Hepatocyte (in vitro differentiated cells): ENCODE data around the gene EHD1. TPM values are rescaled to one million over a fixed set of nuclear protein-coding genes. Genes with fewer than 3 reads are reported as not detected.
A peak's percentile ranks its signal among the peaks of the same experiment; 100 is the strongest.

ENCODE experiments used
- DNase-seq: peaks from one replicate; pipeline ENCODE4 v3.0.0-alpha.2; 2016; ENCODE audit warnings: low spot score
- H2AFZ ChIP-seq: fragments of 200-600 bp; sonication (generic); 2 replicates; pipeline ENCODE4 v1.6.0; 2016; ENCODE audit warnings: antibody characterized with exemption, mild to moderate bottlenecking
- H3K27ac ChIP-seq: fragments of 200-600 bp; sonication (generic); 2 replicates; pipeline ENCODE4 v1.5.1; 2016; ENCODE audit warnings: mild to moderate bottlenecking
- H3K27me3 ChIP-seq: fragments of 200-600 bp; sonication (generic); 2 replicates; pipeline ENCODE4 v1.6.1; 2016
- H3K36me3 ChIP-seq: fragments of 200-600 bp; sonication (generic); replicated peaks from 2 replicates; pipeline ENCODE4 v1.5.1; 2016; ENCODE audit warnings: low read depth; ENCODE audit not compliant: insufficient read depth
- H3K4me1 ChIP-seq: fragments of 200-600 bp; sonication (generic); 2 replicates; pipeline ENCODE4 v1.5.1; 2016; ENCODE audit warnings: mild to moderate bottlenecking, moderate library complexity; ENCODE audit not compliant: insufficient read depth
- H3K4me2 ChIP-seq: fragments of 200-600 bp; sonication (generic); 2 replicates; pipeline ENCODE4 v1.6.0; 2016
- H3K4me3 ChIP-seq: fragments of 200-600 bp; sonication (generic); 2 replicates; pipeline ENCODE4 v1.5.1; 2016; ENCODE audit warnings: mild to moderate bottlenecking
- H3K79me2 ChIP-seq: fragments of 200-600 bp; sonication (generic); 2 replicates; pipeline ENCODE4 v1.6.0; 2017; ENCODE audit warnings: mild to moderate bottlenecking
- H3K9me2 ChIP-seq: fragments of 200-600 bp; sonication (generic); replicated peaks from 2 replicates; pipeline ENCODE4 v1.6.0; 2017; ENCODE audit warnings: mild to moderate bottlenecking; ENCODE audit not compliant: insufficient read depth
- H3K9me3 ChIP-seq: fragments of 200-600 bp; sonication (generic); 2 replicates; pipeline ENCODE4 v1.5.1; 2016; ENCODE audit warnings: low read depth, mild to moderate bottlenecking
- H4K20me1 ChIP-seq: fragments of 200-600 bp; sonication (generic); 2 replicates; pipeline ENCODE4 v1.6.0; 2016; ENCODE audit warnings: mild to moderate bottlenecking; ENCODE audit not compliant: insufficient read depth, poor library complexity, severe bottlenecking
- CTCF ChIP-seq: fragments of 200-600 bp; sonication (generic); IDR thresholded peaks from 2 replicates; pipeline ENCODE4 v1.5.1; 2016; ENCODE audit warnings: antibody characterized with exemption, mild to moderate bottlenecking; ENCODE audit not compliant: poor library complexity
- EZH2 ChIP-seq: fragments of 200-600 bp; sonication (generic); IDR thresholded peaks from 2 replicates; pipeline ENCODE4 v1.6.1; 2016; ENCODE audit warnings: antibody characterized with exemption, mild to moderate bottlenecking, borderline replicate concordance
- EZH2phosphoT487 ChIP-seq: fragments of 200-600 bp; sonication (generic); IDR thresholded peaks from one replicate; pipeline ENCODE4 v1.6.1; 2018; ENCODE audit warnings: antibody characterized with exemption, mild to moderate bottlenecking, low read depth, moderate library complexity; ENCODE audit not compliant: unreplicated experiment, severe bottlenecking
- WGBS: methylation state at CpG from one replicate; pipeline ENCODE4 v1.1.6; 2016; ENCODE audit warnings: low lambda C conversion rate; ENCODE audit errors: missing lambda C conversion rate; 5-methylcytosine and 5-hydroxymethylcytosine counted together
- polyA plus RNA-seq: library from polyadenylated mRNA; unstranded; fragments of >200 nt; fragmentation: Nextera tagmentation; extraction: Ambion mirVana; gene quantifications from 2 replicates; pipeline ENCODE4 v1.2.1, GENCODE V29; 2016
- total RNA-seq: library from RNA; depleted of rRNA; stranded (reverse); fragments of >200 nt; gene quantifications from 2 replicates; pipeline ENCODE4 v1.2.3, GENCODE V29; 2014

Gene EHD1
- total and polyA plus RNA-seq, 2 experiments from 2014 or later: 52.4 to 69.5 TPM

- peaks cover 16% of the 10 kb centered on the region for H3K79me2 ChIP-seq
- no peaks in the 10 kb centered on the region for H3K36me3 ChIP-seq
- DNase-seq: no peak
- H2AFZ ChIP-seq: no peak overlapping the region
- peaks cover 7% of the 10 kb centered on the region for H3K4me1 ChIP-seq
- no peak overlapping the region for H3K4me2 ChIP-seq
- WGBS: 91% methylated on average over 14 of the region's 14 CpGs
- no peaks in the 10 kb centered on the region for H4K20me1 ChIP-seq
- H3K9me3 ChIP-seq: no peaks in the 10 kb centered on the region
- H3K9me2 ChIP-seq: no peaks in the 10 kb centered on the region
- H3K4me3 ChIP-seq: no peak overlapping the region
- H3K27me3 ChIP-seq: no peaks in the 10 kb centered on the region
- H3K27ac ChIP-seq: no peak overlapping the region
- TF ChIP-seq CTCF (no peak), EZH2phosphoT487 (no peak), EZH2 (no peak)
Observed at GRCh38 chr11:64896448-64897022, 18.1 kb upstream of the EHD1 start.

GRCh38 chr11:64894812-64895452 lies 16.5 kb upstream of the EHD1 start:
- no peak for TF ChIP-seq EZH2
- TF ChIP-seq EZH2phosphoT487: no peak
- no peak for TF ChIP-seq CTCF
- 96% methylated on average over 21 of the region's 39 CpGs for WGBS
- H3K36me3 ChIP-seq: no peaks in the 10 kb centered on the region
- no peak overlapping the region for H3K4me2 ChIP-seq
- no peak overlapping the region for H3K27ac ChIP-seq
- H3K79me2 ChIP-seq: peaks cover 24% of the 10 kb centered on the region
- H3K4me1 ChIP-seq: peaks cover 9% of the 10 kb centered on the region
- H3K9me3 ChIP-seq: no peaks in the 10 kb centered on the region
- no peaks in the 10 kb centered on the region for H3K27me3 ChIP-seq
- no peak overlapping the region for H2AFZ ChIP-seq
- DNase-seq: no peak
- H4K20me1 ChIP-seq: no peaks in the 10 kb centered on the region
- no peaks in the 10 kb centered on the region for H3K9me2 ChIP-seq
- H3K4me3 ChIP-seq: no peak overlapping the region

- H4K20me1 ChIP-seq: no peaks in the 10 kb centered on the region
- peaks cover 16% of the 10 kb centered on the region for H3K4me1 ChIP-seq
- H3K27me3 ChIP-seq: no peaks in the 10 kb centered on the region
- H3K9me3 ChIP-seq: no peaks in the 10 kb centered on the region
- TF ChIP-seq EZH2phosphoT487 (no peak), CTCF (peak; percentile 75)
- peak overlapping the region; percentile 98 for H3K27ac ChIP-seq
- H3K36me3 ChIP-seq: no peaks in the 10 kb centered on the region
- WGBS: 49% methylated on average over 14 of the region's 14 CpGs
- H3K9me2 ChIP-seq: no peaks in the 10 kb centered on the region
- DNase-seq: peak; percentile 89
- H3K4me3 ChIP-seq: no peak overlapping the region
- H2AFZ ChIP-seq: no peak overlapping the region
- peaks cover 24% of the 10 kb centered on the region for H3K79me2 ChIP-seq
- H3K4me2 ChIP-seq: peak overlapping the region; percentile 78
Observed at GRCh38 chr11:64894070-64894811, 15.8 kb upstream of the EHD1 start.
